ENCODE measurements around the gene CXCL10. TPM values are rescaled to one million over a fixed set of nuclear protein-coding genes. Genes with fewer than 3 reads are reported as not detected.
A peak's percentile ranks its signal among the peaks of the same experiment; 100 is the strongest.

Gene CXCL10
- total RNA-seq, 1 donor from 2014 or later: 0.15 TPM

DNA sequence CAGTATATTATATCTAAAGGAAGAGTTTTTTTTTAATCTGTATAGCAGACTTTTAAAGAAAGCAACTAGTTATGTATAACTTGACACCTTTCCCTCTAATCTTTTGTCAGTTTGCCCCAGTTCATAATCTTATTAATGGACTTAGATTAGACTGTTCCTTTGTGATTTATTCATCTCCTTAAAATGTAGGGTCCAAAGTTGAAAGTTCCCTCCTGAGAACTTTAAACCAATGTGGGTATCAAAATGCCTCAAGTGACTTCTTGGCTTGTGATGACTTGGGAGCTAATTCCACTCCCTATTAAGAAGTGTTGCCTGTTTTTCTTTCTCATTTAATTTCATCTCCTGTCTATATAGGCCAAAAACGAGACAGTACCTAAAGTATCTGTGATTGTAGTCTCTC, 26.2 kb downstream of the CXCL10 start:
- ATAC-seq (no peak), DNase-seq (ENCODE audit: low spot score) (no peak)

DNA sequence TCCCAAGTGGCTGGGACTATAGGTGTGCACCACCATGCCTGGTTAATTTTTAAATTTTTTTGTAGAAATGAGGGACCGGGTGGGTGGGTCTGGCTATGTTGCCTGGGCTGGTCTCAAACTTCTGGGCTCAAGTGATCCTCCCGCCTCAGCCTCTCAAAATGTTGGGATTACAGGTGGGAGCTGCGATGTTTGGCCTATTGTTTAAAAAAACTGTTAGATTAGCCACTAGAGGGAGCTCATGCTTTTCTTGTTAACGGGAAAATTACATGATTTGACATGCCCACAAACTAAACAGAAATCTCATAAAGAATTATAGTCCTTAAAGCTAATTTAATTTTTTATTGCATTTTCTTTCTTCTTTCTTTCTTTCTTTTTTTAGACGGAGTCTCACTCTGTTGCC, 27.6 kb downstream of the CXCL10 start:
- peak; percentile 72 for ATAC-seq
- no peak for DNase-seq (ENCODE audit: low spot score)

DNA sequence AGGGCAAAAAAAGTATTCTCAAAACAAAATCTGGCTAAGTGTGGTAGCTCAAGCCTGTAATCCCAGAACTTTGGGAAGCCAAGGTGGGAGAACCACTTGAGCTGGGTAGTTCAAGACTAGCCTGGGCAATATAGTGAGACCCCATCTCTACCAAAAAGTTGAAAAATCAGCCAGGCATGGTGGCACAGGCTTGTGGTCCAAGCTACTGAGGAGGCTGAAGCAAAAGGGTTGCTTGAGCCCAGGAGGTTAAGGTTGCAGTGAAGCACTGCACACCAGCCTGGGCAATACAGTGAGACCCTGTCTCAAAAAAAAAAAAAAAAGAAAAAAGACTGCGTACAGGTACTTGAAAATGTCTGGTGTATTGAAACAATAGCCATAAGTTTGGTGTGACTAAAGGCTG, 30.8 kb downstream of the CXCL10 start:
- ATAC-seq (no peak), DNase-seq (ENCODE audit: low spot score) (no peak)

DNA sequence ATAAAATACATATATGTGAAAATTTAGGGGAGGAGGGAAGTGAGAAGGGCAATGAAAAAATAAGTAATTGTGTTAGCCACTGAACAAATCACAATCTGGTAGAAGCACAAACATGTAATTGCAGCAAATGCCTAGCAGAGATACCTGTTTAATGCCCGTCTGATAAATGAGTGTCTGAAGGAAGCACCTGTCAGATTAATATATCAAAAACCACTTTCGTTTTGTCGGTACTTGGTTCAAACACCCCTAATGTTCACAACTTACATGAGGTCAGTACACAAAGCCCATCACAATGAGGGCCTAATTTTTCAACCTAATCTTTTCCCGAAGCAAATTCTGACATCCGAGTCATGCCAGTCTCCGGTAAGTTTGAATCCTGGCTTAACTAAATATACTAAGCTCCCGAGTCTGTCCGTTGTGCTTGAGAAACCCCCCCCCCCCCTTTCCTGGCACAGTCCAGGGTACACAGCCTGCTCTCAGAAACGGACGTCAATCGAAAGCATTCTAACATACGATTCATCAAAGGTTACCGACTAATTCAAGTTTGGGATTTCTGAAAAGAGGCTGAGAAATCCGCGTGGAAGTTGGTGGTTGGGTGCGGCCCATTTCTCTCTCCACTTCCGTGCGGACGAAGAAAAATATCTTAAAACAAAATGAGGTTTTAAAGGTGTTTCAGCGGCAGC, 33.3 kb downstream of the CXCL10 start:
- ATAC-seq (peak; percentile 38), DNase-seq (ENCODE audit: low spot score) (no peak)

DNA sequence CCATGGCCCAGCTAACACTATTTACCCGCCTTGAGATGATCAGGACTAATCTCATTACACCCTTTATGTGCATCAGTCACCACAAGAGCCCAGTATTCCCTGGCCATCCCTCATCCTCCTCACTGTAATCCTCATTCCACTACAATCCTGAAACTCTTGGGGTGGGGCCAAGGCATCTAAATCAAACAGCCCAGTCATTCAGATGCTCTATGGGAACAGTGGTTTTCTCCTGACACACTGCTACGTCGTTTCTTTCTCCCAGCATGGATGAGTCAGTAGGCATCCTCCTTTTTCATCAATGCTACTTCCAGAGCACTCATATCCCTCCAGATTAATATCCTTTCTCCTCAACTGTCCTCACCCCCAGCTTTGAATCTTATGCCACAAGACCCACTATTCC, 38.2 kb downstream of the CXCL10 start:
- DNase-seq (ENCODE audit: low spot score): no peak
- ATAC-seq: no peak

DNA sequence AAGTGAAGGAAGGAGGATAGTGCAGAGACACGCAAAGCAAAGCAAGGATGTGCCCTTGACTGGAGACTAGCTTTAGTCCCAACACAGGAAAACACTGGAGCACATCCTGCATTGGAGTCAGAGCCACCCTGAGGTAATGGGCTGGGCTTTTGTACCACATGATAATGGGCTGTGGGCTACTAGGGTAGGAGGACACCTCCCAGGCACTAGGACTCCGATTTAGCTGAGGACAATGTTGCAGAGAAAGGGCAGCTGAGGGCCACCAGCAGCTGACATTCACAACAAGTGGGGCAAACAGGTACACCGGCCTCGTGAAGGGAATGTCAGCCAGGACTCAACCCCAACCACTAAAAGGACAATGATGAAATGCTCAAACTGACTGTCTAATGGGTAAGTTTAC, 42.7 kb downstream of the CXCL10 start:
- DNase-seq (ENCODE audit: low spot score): no peak
- no peak for ATAC-seq

DNA sequence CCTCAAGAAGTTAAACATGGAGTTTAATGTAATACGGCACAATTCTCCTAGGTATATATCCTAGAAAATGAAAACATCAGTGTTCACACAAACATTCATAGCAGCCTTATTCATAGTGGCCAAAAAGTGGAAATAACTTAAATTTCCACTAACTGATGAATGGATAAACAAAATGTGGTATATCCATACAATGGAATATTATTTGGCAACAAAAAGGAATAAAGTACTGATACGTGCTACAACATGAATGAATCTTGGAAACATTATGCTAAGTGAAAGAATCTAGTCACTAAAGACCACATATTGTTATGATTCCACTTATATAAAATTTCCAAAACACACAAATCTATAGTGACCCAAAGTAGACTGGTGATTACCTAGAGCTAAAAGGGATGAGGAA, 47.1 kb downstream of the CXCL10 start:
- no peak for DNase-seq (ENCODE audit: low spot score)
- ATAC-seq: no peak

DNA sequence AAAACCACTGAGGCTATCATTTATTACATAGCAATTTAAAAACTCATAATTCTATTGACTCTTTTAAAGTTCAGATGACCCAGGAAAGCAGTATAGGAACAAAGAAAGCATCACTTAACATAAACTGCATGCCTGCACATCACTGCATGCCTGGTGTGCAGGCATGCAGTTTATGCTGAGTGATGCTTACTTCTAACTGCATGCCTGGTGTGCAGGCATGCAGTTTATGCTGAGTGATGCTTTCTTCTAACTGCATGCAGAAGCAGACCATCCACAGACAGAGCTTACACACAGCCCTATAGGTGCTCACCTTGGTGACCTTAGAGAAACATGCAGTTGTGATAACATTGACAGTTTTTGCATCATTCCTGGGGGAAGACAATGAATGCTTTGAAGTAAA, 49.5 kb downstream of the CXCL10 start:
- DNase-seq (ENCODE audit: low spot score): no peak
- ATAC-seq: no peak

Other genes with a start within 250 kb of the CXCL10 start
- 0.05 TPM for gene PPEF2, start 121.0 kb downstream of the CXCL10 start, total RNA-seq
- gene NAAA, start 82.5 kb downstream of the CXCL10 start, total RNA-seq: 33.2 TPM
- gene SDAD1, start 32.6 kb downstream of the CXCL10 start, total RNA-seq: 10.8 TPM
- gene CXCL9, start 16.0 kb downstream of the CXCL10 start, total RNA-seq: 0.10 TPM
- gene CXCL11, start 12.6 kb upstream of the CXCL10 start, total RNA-seq: not detected
- not detected for gene ART3, start 51.2 kb upstream of the CXCL10 start, total RNA-seq
- gene NUP54, start 124.9 kb upstream of the CXCL10 start, total RNA-seq: 11.8 TPM
- gene SCARB2, start 190.3 kb upstream of the CXCL10 start, total RNA-seq: 104 TPM
- 3.3 TPM for gene FAM47E, start 228.2 kb upstream of the CXCL10 start, total RNA-seq

All from left lobe of liver (tissue), 2 donors.